Hepatocyte (in vitro differentiated cells): Measurements from ENCODE around the gene RFC5.

Source experiments
- EZH2 ChIP-seq: fragments of 200-600 bp; sonication (generic); IDR thresholded peaks from 2 replicates; pipeline ENCODE4 v1.6.1; 2016; ENCODE audit warnings: antibody characterized with exemption, mild to moderate bottlenecking, borderline replicate concordance
- EZH2phosphoT487 ChIP-seq: fragments of 200-600 bp; sonication (generic); IDR thresholded peaks from one replicate; pipeline ENCODE4 v1.6.1; 2018; ENCODE audit warnings: antibody characterized with exemption, mild to moderate bottlenecking, low read depth, moderate library complexity; ENCODE audit not compliant: unreplicated experiment, severe bottlenecking
- TF ChIP-seq, protein P1 (sequence below): fragments of 200-600 bp; sonication (generic); IDR thresholded peaks from 2 replicates; pipeline ENCODE4 v1.5.1; 2016; ENCODE audit warnings: antibody characterized with exemption, mild to moderate bottlenecking; ENCODE audit not compliant: poor library complexity

DNA sequence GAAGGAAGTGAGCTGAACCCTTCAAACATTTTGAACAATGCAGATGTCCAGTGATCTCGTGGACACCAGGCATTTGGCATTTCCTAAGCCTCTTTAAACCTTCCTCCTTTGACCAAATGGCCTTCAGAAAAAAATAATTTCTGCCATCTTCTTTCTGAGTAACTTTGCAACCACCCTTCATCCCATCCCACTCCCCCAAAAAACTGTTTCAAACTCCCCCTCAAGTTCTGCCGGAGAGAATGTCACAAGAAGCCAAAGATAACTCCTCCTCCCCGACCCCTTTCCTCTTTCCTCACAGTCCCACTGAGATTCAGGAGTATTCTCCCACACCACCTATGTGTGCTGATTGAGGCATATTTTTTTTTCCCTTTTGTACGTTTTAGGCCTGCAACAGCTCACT, 49.5 kb upstream of the RFC5 start:
- TF ChIP-seq, protein P1, sequence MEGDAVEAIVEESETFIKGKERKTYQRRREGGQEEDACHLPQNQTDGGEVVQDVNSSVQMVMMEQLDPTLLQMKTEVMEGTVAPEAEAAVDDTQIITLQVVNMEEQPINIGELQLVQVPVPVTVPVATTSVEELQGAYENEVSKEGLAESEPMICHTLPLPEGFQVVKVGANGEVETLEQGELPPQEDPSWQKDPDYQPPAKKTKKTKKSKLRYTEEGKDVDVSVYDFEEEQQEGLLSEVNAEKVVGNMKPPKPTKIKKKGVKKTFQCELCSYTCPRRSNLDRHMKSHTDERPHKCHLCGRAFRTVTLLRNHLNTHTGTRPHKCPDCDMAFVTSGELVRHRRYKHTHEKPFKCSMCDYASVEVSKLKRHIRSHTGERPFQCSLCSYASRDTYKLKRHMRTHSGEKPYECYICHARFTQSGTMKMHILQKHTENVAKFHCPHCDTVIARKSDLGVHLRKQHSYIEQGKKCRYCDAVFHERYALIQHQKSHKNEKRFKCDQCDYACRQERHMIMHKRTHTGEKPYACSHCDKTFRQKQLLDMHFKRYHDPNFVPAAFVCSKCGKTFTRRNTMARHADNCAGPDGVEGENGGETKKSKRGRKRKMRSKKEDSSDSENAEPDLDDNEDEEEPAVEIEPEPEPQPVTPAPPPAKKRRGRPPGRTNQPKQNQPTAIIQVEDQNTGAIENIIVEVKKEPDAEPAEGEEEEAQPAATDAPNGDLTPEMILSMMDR = no peak
- TF ChIP-seq EZH2phosphoT487 (no peak), EZH2 (no peak)
